ENCODE results near the gene MUSTN1.

The MUSTN1 gene

GRCh38 chr3:52834871-52835501 is at the start of gene MUSTN1:
TSS of gene MUSTN1 (minus strand) at chr3:52835019. CDS start at chr3:52834948, 71 bp downstream.
- DNase-seq (ENCODE audit: low spot score), result no peak

DNA sequence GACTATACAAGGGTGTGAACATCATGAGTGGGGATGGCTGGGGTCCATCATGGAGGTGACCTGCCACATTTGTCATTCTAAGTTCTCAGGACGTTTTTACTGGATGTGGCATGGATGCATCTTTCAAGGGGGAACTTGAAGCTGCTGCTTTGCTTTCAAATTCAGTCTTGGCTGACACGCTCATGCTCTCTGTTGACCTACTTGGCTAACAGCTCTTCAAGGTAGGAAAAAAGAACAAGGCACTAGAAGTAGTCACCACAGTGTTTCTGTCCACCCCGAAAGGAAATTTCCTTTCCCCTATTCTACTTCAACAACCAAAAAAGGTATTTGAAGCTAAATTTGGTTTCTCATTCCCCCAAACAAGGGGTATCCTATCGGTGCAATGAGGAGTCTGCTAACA is 47.6 kb upstream of the MUSTN1 start:
- no peak for DNase-seq (ENCODE audit: low spot score)

DNA sequence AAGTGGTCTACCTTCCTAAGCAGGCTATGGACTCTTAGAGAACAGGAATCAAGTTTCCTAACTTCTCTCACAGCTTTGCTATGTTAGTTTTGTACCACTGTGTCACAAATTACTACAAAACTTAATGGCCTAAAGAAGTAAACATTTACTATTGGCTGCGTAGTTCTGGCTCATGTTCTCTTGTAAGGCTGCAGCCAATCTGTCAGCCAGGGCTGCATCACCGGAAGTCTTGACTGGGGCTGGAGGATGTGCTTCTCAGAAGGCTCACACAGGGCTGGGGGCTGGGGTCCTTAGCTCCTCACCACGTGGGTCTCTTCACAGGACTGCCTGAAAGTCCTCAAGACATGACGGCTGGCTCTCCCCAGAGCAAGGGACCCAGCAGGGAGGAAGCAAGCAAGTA is 47.1 kb upstream of the MUSTN1 start:
- DNase-seq (ENCODE audit: low spot score), result no peak

DNA sequence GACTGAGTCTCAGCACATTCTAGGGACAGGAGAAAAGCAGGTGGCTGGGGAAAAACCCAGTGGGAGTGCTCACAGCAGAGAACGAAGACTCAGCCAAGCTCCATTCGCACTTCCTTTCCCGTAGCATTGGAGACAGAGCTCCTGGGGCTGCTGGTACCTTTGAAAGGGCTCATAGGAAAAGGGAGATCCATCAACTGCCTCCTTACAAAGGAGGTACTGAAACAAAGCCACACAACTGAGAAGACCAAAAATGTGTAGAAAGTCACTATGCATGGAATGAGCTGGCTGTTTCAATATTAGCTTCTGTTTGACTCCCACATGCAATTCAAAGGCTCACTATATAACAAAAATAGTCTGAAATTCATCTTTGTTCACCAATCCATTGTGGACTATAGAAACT is 45.7 kb upstream of the MUSTN1 start:
- DNase-seq (ENCODE audit: low spot score), result no peak

DNA sequence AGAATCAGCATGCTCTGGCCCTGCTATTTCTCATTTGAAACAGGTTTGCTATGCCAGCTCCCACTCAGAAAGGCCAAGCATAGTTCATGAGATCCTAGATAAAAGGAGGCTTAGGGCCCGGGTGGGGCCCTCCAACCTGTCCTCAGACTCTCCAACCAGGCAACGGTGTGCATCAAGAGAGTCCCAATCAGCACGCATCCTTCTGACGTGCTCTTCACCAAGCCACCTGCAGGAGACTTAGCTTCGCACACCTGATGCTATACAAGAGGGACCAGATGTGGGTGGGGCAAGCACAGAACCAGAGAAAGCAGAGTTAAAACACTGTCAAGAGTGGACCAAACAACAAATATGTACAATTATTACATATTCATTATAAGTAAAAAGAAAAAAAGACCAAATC is 45.2 kb upstream of the MUSTN1 start:
- DNase-seq (ENCODE audit: low spot score), result no peak

DNA sequence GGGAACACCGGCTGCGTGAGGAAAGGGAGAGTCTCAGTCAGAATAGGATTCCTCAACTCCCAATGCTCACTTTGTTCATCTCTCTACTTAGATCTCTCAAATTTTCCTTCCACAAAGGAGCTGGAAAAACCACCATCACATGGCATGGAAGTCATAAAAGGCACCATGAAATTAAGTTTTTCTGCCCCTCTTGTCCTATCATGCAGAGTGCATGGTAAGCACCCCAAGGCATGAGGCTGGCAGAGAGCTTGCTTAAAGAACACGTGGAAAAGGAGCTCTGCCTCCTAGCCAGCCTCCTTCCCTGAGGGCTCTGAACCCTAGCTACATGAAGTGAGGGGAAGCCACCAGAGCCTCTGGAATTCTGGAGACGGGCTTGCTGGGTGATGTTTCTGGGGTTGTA is 44.8 kb upstream of the MUSTN1 start:
- DNase-seq (ENCODE audit: low spot score), result no peak

GRCh38 chr3:52879090-52879489 is 44.3 kb upstream of the MUSTN1 start:
- no peak for DNase-seq (ENCODE audit: low spot score)

DNA sequence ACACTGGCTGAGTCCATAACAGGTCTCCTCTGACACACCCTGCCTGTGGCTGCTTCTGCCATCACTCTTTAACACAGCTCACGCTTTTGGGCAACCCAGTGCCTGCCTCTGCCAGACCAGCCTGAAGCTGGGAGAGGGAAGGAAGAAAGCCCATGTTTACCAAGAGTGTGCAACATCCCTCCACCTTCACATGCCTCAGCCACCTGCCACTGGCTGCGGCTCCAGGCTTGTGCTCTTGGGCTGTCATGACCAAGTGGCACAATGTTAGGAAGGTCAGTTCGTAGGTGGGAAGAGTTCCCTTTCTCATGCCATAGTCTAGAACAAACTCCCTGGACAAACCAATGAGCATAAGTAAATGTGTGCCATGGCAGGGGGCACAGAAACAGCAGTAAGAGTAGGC is 42.3 kb upstream of the MUSTN1 start:
- no peak for DNase-seq (ENCODE audit: low spot score)

DNA sequence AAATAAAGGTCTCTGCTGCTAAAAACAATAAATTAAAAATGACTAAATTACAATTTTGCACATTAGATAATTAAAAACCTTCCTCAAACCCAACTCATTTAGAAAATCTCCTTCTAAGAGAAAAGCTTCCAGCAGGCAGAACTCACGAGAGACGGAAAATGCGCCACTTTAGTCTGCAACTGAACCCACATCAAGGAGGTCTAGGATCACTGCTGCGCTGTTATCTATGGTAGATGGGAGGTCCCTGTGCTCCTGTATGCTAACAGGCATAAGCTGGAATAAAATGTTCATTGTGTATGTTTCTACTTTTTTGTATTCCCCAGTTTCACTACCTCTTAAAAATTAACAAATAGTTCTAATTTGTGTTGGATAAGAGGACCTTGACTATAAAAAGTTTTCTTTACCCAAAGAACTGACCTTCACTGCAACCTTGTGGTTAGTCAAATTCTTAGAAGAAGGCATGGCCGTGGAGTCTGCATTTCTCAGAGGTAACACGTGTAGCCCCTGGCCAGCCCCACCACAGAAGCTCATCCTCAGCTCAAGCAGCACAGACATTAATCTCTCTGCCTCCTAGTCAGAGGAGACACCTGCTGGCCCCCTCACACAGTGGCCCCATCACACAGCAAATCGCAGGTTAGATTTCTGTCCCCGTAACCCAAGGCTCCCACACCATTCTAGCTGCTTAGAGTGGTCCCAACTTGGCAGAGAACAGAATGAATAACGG is 40.2 kb upstream of the MUSTN1 start:
- DNase-seq (ENCODE audit: low spot score), result no peak

DNA sequence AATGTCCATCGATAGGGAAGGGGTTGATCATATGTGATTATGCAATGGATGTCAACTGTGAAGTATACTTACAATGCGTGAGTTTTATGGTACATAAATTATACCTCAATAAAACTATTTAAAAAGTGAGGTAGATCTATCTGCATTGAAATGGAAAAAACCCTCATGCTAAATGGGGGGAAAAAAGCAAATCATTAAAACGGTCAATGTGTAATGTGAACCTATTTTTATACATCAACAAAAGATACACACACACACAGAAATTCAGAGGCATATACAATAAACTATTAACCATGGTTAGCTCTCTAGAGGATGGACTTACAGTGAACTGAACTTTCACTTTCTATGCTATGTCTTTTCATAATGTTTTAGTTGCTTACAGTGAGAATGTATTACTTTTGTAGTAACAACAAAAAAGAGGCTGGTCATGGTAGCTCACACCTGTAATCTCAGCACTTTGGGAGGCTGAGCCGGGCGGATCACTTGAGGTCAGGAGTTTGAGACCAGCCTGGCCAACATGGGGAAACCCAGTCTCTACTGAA is 39.4 kb upstream of the MUSTN1 start:
- DNase-seq (ENCODE audit: low spot score), result no peak

DNA sequence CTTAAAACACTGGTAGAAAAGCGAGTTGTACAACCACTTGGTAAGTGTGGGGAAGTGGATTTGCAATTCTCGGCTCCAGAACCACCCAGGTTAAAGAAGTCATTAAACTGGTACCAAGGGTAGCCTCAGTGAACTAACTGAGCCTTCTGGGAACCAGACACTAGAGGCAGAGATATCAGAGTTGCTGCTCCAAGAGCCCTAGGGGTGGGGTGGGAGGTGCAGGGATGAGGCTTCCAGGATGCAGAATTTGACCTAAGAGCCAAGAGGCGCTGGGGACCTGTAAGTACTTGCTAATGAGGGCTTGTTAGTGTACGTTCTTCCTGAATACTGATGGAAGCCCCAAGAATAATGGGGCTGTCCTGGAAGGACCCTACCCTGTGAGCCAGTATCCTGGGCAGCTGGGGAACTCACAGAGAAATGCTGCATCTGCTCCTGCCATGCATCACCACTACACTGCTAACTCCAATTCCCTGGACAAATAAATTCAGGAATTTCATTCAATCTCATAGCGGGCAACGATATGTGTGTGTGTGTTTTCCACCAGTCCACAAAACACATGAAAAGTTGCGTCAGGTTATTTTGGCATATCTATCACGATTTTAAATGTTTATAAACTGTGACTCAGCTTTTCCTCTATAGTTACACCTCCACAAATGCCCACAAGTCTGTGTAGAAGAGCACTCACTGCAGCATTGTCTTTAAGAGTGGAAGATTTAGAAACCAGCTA is 38.8 kb upstream of the MUSTN1 start:
- peak; percentile 21 for DNase-seq (ENCODE audit: low spot score)

- no peak for DNase-seq (ENCODE audit: low spot score)
These were observed 37.4 kb upstream of the MUSTN1 start for GRCh38 chr3:52872245-52872644.

DNA sequence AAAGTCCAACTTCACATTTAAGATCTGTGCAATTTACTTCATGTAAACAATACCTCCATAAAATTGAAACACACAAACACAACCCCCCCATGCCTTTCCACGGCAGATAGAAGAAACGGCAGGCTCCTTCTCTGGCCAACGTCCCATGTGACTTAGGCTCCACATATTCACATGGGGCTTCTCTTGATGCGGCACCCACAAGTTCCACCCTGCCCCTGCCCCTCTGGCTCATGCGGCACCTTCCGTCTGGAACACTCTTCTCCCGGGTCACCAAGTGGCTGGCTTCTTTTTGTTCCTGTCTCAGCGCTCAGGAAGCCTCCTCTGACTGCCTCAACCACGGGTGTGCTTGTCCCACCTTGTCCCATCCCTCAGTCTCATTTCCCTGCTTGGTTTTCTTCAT is 36.9 kb upstream of the MUSTN1 start:
- no peak for DNase-seq (ENCODE audit: low spot score)

- DNase-seq (ENCODE audit: low spot score), result no peak
These were observed 35.7 kb upstream of the MUSTN1 start for GRCh38 chr3:52870471-52870870.

DNA sequence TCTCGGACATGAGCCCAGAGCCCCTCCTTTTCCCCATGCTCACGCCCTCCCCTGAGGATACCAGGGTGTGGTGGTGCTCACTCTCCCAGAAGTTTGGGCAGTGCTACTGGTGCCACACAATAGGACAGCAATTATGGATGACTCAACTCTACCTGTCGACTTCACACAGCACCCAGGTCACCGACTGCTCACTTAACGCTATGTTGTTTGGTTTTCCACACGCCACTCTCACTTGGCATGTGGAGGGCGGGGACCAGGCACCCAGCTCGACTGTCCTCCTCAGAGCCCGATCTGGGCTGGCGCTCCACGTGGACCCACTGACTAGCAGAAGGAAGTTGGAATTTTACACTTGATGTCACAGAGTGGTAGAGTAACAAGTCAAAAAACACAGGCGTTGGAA is 31.6 kb upstream of the MUSTN1 start:
- no peak for DNase-seq (ENCODE audit: low spot score)

- no peak for DNase-seq (ENCODE audit: low spot score)
These were observed 31.2 kb upstream of the MUSTN1 start for GRCh38 chr3:52865994-52866393.

- no peak for DNase-seq (ENCODE audit: low spot score)
These were observed 25.6 kb upstream of the MUSTN1 start for GRCh38 chr3:52860424-52860768.

DNA sequence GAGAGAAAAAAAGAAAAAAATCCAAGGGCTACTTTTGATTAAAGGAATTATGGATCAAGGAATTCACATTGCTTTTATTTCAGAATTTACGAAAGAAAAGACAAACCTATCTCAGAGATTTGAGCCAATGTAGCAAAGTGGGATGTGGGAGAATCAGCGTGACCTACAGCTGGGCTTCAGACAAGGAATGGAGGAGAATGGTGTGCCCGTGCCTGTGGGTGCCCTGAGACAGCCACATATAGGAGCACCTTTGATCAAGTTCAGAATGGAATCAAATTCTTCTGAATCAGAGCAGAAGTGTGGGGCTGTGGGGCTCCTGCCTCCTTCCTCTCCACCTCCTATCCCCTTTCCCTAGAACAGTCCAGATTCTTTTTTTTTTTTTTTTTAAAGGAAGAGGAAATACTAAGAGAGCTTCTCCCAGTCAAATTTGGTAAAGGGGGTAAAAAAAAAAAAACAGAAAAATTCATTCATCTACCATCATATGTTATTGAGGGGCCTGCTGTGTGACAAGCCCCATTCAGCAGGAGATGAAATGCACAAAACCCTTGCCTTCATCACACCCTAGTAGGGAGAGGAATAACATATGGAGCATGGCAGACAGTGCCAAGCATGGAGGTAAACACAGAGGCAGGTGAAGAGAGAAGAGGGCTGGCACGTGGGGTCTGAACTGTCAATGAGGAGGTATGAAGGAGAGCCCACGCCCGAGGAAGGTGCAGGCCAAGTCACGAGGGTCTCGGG is 25.0 kb upstream of the MUSTN1 start:
- no peak for DNase-seq (ENCODE audit: low spot score)

DNA sequence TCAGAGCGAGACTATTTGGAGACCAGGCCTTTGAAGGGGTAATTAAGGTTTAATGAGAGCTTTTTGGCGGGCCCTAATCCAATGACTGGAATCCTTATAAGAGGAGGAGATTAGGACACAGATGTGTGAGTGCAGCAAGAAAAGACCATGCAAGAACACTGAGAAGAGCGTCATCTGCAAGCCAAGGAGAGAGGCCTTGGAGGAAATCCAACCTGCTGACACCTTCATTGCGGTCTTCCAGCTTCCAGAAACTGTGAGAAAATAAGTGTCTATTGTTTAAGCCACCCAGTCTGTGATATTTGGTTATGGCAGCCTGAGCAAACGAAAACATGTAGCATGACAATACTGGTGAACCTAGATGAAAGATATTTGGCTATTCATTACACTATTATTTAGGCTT is 23.0 kb upstream of the MUSTN1 start:
- no peak for DNase-seq (ENCODE audit: low spot score)

DNA sequence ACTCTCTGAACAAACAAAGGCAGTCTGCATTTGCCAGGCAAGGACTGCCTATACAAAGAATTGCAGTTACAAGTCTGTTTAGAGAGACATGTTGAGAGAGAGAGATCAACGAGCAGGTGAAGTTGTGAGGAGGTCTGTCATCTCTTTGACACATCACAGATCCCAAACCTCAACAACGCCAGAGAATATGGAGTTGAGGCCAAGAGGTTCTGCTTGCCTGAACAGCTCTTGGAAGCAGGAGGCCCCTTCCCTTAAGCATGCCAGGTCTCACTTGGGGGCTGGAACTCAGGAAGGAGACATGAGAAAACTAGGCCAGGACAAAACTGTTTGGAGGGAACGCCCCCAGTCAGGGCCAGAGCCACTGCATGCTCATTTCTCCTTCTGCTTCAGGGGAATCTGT is 22.3 kb upstream of the MUSTN1 start:
- no peak for DNase-seq (ENCODE audit: low spot score)

DNA sequence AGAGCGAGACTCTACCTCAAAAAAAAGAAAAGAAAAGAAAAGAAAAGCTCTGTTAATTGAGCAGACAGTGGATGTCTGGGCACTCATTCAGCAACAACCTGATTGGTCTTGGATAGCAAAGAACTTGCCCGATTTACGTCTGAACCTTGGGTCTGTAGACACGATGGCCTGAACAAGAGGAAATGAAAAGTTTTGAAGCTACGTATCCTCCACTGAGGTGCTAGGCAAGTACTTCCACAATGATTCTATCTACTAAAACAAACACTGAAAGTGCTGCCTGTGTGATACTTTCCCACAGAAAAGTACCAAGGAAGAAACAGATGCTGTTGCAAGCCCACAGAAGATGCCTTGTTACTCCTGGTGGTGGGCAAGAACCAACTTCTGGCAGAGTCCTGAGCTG is 21.8 kb upstream of the MUSTN1 start:
- no peak for DNase-seq (ENCODE audit: low spot score)

DNA sequence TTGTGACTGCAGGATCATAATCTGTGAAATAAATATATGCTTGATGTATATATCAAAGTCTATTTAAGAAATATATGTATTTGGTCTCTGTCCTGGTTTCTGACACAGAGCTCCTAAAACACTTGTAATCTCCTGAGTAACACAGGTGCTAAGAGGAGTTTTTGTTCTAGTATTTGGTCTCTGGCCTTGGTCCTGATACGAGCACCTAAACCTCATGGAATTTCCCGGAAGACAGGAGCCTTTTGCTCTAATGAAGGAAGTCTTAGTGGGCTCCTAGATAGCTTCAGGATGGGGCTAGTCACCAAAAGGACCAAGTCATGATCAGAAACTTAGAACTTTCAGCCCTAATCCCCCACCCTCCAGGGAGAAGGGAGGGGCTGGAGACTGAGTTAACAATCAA is 19.2 kb upstream of the MUSTN1 start:
- no peak for DNase-seq (ENCODE audit: low spot score)

GRCh38 chr3:52852419-52852818 is 17.6 kb upstream of the MUSTN1 start:
- DNase-seq (ENCODE audit: low spot score), result no peak

Measured in COLO829 (cell line).